Bronchial smooth muscle cell (primary cell): ENCODE results near the gene SRSF5. TPM values are rescaled to one million over a fixed set of nuclear protein-coding genes. Genes with fewer than 3 reads are reported as not detected.

ENCODE experiments used
- total RNA-seq: library from RNA; depleted of rRNA; stranded (reverse); fragments of >200 nt; gene quantifications from 2 replicates; pipeline ENCODE4 v1.2.1, GENCODE V29; 2014

Gene SRSF5
- total RNA-seq, result 137 and 273 TPM in 2 replicates

DNA sequence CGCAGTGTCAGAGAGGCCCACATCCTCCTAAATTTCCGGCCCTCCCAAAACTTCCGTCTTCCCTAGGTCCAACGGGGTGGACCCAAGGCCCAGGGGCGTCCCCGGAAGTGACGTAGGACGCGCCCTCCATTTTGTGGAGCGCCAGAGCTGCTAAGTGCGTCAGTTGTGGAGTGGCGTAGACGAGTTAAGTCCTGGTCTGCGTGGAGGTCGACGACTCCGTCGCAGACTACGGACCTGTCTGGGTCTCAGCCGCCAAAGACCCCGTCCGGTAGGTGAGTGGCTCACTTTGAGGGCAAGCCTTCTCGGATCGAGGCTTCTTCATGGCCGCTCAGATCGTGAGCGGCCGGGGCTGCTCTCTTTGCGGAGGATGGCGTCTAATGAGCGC, at the start of gene SRSF5:
TSS of gene SRSF5 (plus strand) at position 159 of the 385 bp plus-strand sequence. CDS start 1,015 bp downstream, outside the sequence.

DNA sequence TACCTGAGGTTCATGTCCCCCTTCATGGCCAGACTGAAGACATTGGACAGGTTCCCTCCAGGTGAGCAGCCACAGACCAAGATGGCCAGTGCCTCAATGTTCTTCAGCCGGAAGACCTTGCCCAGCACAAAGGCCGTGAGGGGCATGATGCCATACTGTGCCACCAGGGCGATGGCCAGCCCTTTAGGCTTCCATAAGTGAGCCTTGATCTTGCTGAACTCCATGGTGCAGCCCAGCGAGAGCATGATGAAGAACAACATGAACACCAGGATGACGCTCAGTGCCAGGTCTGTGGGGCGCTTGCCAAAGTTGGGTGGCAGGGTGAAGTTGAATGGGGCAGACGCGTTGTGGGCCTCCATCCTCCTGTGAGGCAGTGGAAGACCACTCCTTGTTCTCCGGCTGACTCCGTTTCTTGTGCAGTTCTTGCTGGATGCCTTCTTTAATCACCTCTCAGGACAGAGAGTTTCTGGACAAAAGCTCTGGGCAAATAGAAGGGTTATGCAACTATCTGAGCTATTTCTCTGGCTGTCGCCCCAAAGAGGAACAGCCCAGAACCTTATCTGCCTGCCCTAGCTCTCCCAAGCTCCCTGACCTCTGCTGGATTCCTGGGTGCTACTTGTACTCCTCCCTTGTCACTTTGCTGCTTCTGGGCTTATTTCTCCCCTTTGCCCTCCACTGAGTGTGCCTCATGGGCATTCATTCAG, 30.0 kb downstream of the SRSF5 start, which contains the start of gene SLC10A1:
TSS of gene SLC10A1 (minus strand) at position 445 of the 704 bp plus-strand sequence. CDS start at position 359, 86 bp downstream.

Other genes starting within 250 kb of the SRSF5 start
- 0.09 TPM in 1 of 2 replicates, not detected in the other for gene CCDC177, start 192.3 kb upstream of the SRSF5 start, total RNA-seq
- 3.2 and 4.6 TPM in 2 replicates for gene SUSD6, start 155.5 kb upstream of the SRSF5 start, total RNA-seq
- not detected in 2 replicates for gene SLC10A1, start 30.1 kb downstream of the SRSF5 start, total RNA-seq
- gene SMOC1, start 112.3 kb downstream of the SRSF5 start, total RNA-seq, result 0.34 and 2.0 TPM in 2 replicates